ENCODE results near the gene TBC1D1.

TBC1D1 gene

DNA sequence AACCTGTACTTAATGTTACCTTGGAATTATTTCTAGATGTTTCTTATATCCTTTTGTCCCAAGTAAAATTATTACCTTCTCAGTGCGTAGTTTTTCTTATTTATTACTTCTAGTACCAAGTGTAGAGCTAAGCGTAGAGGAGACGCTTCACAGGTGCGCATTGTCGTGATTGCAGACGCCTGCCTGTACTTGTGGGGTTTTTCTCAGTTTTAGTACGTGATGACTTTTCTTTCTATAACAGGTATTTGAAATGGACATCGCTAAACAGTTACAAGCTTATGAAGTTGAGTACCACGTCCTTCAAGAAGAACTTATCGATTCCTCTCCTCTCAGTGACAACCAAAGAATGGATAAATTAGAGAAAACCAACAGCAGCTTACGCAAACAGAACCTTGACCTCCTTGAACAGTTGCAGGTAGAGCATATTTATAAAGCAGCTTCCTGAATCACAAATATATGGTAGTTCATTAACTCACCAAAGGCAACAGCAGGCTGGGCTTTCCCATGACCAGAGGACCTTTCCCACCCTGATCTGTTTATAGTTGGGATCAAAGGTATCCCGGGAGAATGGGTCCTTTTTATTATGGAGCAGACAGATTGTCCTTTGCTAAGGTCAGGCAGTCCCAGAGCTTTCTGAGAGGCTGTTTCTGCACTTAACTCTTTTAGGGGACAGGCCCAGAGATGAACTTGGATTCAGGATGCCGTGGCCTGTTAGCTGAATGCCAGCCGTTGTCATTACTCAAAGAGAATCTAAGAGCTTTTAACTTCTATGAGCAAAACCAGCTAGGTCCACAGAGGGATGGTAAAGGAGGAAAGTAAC is 242.2 kb downstream of the TBC1D1 start:
- DNase-seq: no peak

DNA sequence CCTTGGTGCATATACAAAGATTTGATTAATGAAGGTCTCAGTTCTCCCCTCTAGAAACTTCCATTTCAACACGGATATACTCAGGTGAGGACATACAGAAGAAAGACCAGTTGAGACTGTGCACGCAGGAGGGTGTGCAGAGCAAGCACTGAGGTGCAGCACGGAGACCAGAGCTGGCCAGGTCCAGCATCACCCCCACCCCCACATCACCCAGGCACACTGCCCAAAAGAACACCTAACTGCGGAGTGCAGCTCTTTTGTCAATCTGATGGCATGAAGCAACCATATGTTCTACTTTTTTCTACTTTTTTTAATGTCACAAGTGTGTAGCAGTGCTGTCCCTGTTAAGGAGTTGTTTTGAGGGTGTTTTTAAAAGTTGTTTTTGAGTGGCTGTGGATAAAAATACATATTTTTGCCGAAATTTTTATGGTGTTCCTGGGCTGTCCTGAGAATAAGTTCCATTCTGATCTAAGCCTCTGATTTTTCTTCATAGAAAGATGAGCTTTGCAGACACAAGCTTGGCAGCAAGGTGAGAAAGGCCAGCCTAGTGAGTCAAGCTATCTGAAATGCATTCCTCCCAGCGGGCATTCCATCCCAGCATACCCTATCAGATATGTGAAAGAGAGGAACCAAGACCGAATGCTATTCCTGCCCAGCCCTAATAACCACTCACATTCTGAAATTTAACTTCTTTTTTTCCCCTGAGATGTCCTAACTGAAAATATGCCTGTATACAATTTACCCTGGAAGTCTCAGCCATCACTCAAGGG is 243.0 kb downstream of the TBC1D1 start:
- DNase-seq: no peak

DNA sequence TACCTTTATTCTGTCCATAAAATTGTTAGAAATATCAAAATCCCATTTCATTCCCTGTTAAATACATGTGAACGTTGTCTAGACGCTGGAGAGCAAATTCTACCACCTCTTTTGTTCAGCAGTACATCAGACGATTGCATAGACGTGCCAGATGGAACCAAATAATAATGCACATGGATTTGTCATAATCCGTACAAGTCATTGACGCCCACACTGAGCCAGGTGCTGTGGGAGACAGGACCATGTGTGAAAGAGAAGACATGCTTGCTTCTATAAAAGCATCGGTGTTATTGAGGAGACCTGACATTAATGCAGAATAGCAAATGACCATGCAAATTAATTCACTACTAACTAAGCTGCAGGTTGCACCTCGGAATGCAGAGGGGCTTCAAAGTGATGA is 244.3 kb downstream of the TBC1D1 start:
- DNase-seq: no peak

- no peak for DNase-seq
Observed at GRCh38 chr4:38136604-38137003, 245.7 kb downstream of the TBC1D1 start.

GRCh38 chr4:38137080-38137479 is 246.2 kb downstream of the TBC1D1 start:
- no peak for DNase-seq

DNA sequence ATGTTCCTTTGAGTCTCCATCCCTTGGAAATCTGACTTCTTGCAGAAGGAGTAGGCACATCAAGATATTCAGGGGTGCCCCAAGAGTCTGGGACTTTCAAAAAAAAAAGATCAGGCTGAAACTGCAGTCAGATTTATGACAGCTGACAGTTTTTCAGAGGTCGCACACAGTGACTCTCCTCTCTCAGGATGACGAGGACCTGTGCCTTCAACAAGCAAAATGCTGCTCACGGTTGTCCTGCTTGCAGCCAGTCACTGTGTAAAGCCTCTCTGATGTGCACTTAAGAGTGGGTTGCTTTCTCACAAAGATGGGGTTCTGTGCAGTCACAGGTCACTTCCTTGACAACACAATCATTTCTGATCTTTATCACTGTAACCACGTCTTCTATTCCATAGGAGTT is 247.5 kb downstream of the TBC1D1 start:
- no peak for DNase-seq

DNA sequence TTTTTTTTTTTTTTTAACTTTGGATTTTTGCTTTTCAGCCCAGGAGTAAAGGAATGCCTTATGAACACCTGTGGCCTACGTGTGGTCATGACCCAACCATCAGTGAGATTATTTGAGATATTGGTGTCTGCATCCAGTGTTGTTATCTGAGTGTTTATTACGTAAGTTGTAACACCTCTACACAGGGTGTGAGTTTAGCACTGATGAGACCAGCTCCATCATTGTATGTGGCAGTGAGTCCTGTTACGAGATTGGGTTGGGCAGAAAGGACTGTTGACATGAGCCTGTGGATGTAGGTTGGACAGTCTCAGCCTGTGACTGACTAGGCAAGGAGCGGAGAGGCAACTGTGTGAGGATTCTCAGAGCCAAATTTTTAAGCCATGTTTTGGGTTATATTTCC is 248.3 kb downstream of the TBC1D1 start:
- no peak for DNase-seq

DNA sequence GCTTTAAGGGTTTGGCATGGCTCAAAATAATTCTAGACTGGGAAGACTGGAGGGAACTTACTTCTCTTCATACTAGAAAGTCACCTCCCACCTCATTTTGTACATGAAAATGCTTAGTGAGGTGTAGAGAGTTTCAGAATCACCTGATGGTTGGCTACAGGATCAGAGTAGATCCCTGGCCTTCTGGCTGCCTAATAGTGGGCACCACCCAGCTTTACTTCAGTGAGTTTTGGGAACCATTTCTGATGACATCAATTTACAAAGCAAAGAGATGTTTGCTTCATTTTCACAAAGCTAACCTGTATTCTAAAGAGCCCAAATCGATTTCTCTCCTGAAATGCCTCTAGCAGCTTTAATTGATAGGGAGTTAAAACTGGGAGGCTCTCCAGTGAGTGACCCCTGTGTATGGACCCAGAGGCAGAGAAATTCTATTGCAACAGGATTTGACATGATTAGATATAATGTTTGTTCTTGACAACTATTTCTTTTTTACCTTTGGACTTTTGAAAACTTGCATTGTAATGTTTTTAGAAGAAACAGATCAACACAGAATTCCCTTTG is 249.8 kb downstream of the TBC1D1 start:
- DNase-seq: no peak

DNA sequence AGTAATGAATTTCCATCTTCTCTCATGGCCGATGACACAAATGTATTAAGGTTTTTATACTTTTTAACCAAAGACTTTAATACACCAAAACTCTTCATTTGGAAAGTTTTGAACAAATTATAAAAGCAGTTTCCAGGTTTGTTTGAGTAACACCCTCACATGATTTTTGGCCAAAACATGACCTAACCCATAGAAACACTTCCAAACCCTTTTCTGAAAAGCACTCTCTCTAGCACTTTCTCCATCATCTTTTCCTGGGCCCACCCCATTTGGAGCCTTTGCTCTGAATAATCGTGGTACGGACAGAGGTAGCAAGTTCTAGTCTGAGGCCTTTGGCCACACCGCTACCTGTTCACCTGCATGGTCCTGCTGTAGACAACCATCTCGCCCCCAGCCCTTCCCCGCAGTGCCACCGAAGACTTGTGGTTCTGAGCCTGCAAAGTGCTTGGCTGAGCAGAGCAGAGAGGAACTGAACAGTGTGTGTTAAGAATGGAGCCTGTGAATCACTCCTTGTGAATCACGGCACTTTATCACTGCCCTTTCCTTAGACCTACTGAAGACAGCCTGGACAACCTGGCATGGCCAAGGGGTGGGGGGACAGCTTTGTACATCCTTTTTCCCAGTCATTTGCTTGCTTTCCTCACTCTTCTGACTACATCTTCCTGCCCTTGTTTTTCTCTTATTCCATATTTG is 251.1 kb downstream of the TBC1D1 start:
- no peak for DNase-seq

DNA sequence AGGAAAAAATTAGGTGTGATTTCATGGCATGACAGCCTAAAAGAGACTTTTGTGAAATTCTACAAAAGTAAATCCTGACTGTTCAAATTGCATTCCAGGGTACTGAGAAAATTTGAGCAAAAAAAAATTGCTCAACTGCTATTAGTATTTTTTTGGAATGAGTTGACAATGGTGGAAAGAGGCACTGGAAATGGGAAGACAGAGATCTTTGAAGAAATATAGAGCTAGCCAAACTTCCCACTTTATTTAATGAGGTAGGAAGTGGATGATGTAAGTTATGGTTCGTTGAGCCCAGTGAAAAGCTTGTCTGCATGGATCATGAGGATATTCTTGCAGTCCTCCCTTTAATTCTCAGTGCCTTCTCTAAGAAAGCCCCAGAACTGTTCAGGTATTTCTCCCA is 253.1 kb downstream of the TBC1D1 start:
- DNase-seq: no peak

GRCh38 chr4:38145033-38145678 is 254.3 kb downstream of the TBC1D1 start:
- no peak for DNase-seq

DNA sequence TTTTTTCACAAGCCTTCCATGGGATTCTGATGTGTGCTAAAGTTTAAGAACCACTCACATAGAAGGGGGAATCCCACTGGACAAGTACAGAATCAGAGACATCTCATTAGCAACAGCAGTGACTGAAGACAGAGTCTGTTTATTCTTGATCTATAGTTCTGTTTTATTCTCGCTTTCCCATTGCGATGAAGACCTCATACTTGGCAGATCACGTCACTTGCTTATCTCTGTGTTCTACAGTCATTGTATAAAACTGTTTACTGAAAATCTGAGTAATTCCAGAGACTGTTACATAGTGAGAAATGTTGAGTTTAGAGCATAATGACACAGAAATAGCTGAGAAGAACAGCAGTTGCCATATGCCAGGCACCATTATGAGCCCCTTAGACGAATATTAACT is 254.9 kb downstream of the TBC1D1 start:
- DNase-seq: no peak

DNA sequence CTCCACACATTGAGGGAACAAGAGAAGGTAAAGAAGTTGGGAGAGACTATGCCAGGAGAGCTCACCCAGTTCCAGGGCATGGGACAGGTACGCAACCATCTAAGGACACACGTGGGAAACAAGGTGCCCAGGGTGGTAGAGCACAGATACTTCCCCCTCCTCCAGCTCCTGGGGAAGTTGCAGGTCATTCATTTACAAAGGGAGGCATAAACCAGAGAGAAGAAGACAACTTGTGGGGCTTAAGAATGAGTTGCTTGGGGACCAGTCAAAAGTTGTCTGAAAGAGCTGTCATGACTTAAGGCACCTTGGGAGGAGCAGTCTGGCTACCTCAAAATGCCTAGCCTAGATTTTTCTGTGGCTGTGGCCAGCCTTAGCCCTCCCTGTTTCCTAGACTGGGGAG is 255.5 kb downstream of the TBC1D1 start:
- no peak for DNase-seq

DNA sequence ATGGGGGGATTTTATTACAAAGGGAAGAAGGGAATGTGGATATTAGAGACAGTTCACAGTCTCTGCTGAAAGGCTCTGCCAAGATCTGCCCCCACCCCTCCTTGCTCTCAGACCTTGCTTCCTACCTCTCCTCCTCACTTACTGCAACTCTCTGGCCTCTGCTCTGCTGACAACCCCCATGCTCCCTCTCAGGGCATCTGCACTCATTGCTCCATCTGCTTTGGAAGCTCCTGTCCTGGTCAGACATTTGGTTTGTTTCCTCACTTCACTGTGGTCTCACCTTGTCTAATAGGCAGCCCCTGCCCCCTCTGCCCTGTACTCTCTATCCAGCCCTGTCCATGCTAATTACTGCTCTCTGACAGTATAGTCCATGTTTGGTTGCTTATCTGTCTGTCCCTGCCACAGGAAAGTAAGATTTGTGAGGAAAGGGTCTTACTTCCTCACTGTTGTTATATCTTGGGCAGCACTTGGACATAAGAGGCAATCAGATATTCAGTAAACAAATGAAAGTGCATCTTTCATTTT is 258.6 kb downstream of the TBC1D1 start:
- DNase-seq: no peak

DNA sequence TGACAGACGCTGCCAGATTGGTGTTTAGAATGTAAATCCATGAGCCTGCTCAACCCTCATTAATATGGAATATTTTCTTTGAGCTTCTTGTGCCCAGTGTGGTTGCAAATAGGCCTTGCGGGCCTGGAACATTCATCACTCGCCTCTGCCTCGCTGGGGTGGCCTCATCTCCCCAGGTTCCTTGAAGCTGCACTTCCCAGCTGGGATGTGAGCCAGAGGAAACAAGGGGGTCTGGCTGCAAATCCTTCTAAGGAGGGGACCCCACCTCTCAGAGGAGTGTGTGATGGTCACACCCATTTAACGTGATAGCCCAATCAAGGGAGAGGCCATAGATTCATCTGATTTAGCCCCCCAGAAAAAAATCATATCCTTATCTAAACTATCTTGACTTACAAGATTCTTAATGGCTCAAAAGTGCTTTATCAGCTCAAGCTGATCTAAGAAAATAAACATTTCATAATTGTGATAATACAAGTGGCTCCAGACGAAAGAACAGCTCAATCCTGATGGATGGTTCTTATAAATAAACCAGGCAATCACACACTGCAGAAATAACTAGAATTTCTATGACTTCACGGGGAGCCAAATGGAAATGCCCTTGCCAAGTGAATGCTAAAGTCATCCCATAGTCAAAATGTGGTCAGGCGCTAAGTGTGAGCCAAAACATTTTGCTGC is 259.2 kb downstream of the TBC1D1 start:
- DNase-seq: no peak

DNA sequence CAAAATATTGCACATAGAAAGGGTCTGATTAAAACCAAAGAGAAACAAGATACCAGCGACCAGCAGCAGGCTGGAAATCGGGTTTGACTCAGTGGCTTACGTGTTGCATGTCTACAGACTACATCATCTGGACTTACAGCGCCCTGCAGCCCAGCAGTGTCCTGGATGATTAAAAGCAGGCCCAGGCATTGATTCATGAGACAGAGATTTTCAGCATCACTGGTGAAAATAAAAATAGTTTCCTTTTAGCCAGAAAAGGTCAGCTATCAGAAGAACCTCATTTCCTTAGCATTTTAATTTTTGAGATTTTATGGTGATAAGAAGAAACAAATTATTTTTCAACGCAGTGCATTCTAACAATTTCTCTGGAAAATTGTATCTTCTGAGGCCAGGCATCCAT is 259.9 kb downstream of the TBC1D1 start:
- no peak for DNase-seq

DNA sequence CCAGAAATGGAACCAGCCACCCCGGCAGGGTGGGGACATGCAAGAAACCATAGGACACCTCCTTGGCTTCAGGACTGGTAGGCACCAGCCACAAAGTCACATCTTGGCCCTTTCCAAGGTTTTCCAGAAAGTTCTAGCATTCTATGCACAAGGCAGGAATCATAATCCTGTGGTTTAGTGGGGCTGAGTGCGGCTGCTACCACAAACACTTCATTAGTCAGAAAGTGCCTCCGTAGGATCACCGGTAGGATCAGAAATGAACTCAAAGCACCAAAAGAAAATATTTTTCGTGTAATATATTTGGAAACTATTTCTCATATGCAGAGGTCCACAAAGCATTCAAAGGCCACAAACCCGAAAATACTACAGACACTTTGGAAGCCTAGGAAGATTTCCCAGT is 261.0 kb downstream of the TBC1D1 start:
- no peak for DNase-seq

DNA sequence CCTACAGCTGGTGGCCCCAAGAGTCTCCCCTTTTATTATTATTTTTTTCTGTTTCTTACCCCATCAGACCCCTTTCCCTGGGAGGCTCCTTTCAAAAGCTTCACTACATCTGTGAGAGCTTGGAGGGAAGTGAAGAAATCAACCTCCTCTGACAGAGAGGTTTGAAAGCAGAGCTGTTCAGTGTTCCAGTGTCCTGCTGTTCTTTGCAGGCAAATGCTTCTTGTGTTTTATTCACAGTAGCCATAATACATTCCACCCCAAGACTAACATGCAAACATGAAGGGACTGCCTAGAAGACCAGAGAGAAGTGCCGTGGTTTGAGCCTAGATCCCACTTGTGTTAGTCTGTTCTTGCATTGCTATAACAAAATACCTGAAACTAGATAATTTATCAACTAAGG is 261.4 kb downstream of the TBC1D1 start:
- no peak for DNase-seq

- DNase-seq: no peak
Observed at GRCh38 chr4:38152721-38153386, 262.0 kb downstream of the TBC1D1 start.

DNA sequence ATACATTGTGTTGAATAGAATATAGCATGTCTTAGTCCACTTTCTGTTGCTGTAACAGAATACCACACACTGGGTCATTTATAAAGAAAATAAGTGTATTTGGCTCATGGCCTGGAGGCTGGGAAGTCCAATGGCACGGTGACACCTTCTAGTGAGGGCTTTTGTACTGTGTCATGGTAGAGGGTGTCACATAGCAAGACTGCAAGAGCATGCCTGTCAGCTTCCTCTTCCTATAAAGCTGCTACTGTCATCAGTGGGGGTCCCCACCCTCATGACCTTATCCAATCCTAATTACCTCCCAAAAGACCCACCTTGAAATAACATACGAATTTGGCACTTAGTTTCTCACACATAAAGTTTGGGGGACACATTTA is 262.5 kb downstream of the TBC1D1 start:
- DNase-seq: no peak

DNA sequence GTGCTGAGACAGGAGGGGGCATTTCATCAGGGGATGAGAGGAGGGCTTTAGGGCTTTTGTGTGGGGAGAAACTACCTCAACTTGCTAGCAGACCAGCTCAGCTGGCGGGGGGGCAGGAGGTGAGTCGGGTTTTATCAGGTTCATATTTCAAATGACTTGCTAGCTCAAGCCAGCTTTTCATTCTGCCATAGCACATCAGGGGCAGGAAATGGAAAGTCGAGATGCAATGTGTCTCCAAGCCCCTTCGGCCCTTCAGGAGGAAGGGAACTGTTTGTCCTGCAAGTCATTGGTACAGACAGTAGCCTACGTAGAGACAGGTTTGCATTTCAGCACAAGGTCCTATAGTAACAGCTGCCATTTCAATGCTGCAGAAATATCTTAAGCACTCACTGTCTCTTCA is 263.4 kb downstream of the TBC1D1 start:
- DNase-seq: no peak
